NCI-H226 (cell line): Measurements from ENCODE around the gene UBE2L5.
A peak's percentile ranks its signal among the peaks of the same experiment; 100 is the strongest.

Experiments
- DNase-seq: peaks from one replicate; pipeline ENCODE4 v3.0.0-alpha.2; 2015

The UBE2L5 gene

DNA sequence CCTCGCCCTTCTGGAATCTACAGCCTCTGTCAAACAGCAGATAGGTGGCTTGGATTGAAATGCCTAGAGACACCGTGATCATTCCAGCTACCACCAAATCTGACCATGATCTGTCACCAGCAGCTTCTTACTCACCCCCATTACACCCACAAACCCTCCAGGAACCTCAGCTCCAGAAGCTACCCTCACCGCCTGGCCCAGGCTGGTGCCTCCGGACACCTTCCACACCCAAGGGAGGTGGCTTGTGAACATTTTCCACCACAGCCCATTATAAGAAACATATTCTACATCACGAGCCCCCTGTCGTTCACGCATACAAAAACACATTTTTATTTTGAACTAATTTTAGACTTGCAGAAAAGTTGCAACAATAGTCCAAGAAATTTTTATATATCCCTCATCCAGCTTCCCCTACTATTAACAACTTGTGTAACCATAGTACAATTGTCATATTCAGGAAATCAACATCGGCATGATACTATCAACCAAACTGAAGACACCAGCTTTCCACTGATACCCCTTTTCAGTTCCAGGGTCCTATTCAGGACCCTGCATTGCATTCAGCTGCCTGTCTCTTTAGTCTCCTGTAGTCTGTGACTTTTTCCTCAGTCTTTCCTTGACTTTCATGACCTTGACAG, 15.4 kb upstream of the UBE2L5 start:
- no peak for DNase-seq

DNA sequence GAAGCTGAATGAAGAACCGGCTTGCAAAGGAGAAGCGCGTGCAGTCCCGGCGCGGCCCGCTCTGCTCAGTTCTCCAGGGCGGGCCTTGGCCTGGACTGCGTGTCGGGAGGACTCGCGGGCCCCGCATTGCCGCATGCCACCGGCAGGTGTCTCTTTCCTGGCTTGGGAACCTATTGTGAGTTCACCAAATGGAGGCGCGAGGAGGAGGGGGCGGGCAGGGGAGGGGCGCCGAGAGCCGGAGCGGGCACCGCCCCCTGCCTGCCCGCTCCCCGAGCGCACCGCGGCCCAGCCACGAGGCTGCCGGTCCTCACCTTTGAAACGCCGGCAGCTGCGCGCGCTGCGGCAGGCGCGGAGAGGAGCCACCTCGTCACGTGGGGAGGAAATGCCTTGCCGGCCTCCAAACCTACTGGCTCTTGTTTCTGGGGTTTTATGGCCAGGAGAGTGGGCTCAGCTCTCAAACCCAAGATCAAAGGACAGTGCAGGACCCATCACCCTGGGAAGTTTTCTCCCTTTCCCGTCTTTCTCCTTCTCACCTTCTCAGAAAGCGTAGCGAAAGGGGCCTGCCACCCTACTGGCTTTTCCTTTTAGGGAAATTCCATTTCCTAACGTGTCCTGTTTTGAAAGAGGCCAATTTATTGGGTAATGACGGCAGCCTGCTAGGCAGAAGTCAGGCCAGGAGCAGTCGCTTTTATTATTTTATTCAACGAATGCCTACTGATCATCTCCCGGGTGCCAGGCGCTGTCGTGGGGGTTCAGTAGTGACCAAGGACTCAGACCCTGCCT, 13.8 kb upstream of the UBE2L5 start:
- peak; percentile 60 for DNase-seq

DNA sequence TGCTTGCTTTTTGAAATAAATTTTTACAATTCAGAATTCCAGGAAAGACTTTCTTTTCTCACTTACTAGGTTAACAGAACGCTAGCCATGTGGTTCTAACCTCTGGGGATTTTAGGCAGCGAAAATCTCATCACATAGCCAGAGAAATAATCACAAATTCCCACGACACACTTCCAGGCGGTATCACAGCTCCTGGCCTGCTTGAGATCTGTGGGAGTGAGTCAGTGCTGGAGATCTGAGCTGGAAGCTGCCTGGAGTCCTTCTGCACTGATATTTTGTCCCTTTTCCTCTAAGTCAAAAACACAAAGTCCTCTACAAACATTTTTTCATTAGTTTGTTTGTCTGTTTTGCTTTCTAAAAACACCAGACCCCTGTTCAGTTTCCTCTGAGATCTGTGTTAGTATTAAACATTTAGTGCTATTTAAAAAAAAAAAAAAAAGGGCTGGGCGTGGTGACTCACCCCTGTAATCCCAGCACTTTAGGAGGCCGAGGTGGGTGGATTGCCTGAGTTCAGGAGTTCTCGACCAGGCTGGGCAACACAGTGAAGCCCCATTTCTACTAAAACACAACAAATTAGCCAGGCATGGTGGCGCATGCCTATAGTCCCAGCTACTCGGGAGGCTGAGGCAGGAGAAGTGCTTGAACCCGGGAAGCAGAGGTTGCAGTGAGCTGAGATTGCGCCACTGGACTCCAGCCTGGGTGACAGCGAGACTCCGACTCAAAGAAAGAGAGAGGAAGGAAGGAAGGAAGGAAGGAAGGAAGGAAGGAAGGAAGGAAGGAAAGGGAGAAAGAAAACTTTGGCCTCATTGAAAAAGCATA, 12.2 kb upstream of the UBE2L5 start:
- peak; percentile 48 for DNase-seq

DNA sequence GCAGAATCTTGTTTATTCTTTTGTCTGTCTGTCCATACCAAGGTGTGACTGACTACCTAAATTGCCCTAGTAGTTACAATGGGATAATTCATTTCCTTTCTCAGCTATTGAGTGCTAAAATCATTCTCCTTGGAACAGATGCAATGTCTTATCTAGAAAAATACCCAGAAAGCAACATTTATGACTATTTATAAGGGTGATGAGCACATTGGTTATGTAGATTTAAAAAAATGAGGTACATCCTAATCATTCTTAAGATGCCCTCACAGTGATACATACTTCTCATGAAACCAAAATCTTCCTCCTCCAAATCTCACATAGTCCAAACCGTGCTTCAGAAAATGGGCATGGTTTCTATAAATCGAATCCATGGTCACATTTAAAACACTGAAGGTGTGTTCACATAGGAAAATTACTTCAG, 11.6 kb upstream of the UBE2L5 start:
- peak; percentile 1 for DNase-seq

DNA sequence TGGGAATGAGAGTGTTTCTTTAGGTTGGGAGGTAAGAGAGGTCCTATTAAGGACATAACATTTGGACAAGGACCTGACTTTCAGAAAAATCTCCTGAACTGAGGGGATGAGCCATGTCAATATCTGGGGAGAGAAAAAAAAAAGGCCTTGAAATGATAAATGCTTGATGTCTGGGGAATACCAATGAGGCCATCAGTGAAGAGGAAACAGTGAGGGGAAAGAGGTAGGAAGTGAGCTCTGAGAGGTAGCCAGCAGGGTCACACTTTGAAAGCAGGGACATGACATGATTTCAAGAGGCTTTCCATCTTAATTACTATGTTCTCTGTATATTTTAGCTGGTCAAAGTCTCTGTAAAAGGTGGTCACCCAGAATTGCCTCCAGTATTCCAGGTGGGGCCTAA, 9.9 kb upstream of the UBE2L5 start:
- no peak for DNase-seq

DNA sequence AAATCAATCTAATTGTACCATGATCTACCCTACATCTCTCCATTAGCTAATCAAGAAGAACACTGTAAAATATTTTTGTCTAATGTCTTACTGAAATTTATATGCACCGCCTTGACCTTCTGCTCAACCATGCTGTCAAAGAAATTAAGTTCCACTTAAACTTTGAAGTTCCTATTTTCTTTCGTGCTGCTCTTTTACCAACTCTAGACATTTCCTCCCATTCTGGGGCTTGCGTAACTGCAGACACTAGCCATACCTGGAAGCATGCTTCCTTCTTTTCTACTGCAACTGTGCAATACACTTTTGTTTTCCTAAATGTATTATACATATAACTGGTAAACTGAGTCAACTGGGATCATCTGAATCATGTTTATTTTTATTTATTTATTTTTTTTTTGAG, 8.5 kb upstream of the UBE2L5 start:
- no peak for DNase-seq

DNA sequence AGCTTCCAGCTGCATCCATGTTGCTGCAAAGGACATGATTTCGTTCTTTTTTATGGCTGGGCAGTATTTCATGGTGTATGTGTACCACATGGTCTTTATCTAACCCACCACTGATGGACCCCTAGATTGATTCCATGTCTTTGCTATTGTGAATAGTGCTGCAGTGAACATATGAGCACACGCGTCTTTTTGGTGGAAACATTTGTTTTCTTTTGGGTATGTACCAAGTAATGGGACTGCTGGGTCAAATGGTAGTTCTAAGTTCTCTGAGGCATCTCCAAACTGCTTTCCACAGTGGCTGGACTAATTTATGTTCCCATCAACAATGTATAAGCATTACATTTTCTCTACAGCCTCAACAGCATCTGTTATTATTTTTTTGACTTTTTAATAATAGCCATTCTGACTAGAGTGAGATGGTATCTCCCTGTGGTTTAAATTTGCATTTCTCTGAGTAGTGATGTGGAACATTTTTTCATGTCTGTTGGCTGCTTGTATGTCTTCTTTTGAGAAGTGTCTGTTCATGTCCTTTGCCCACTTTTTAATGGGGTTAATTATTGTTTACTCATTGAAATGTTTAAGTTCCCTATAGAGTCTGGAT, 6.8 kb upstream of the UBE2L5 start:
- no peak for DNase-seq

DNA sequence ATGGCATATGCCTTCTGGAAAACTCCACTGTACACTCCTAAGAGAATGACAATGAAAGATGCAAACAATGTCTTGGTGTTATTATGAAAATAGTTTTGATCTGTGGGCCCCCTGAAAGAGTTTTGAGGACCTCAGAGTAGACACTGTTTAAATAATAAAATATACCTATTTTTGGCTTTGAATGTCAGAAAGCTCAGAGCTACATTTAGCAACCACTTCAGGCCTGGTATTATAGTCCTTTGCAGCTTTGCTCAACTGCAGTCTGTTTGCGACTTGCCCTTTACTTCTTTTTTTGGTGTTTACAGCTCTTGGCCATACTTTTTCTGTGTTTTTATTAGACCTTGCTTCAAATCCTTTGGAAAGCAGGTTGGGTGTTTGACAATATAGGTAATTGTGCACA, 5.8 kb upstream of the UBE2L5 start:
- no peak for DNase-seq

DNA sequence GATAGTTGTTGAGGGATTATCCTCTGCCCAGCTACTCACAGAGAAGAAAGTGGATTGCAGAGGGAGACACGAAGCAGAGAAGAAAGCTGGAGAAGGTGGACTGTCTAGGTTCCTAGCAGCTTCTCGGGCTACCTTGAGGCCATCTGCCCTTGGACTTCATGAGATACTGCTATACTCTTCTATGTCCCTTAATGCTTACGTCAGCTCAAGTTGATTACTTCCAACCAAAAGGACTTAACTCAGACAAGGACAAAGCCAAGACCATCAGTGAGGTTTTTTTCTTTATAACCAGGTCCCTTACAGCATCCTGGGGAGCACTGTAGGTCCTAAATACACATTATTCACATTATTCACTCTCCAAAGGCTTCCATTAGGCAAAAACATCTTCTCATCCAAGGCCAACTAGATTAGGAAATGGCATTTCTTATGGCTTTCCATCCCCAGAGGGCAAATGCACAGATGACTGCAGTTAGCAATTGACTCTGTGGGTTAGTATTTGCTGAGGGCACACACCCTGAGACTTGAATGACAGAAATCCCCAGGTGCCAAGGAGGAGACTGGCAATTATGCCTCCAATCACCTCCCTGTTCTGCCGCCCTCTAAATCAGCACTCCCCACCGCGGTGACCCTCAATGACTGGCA, 4.1 kb upstream of the UBE2L5 start:
- DNase-seq: no peak

DNA sequence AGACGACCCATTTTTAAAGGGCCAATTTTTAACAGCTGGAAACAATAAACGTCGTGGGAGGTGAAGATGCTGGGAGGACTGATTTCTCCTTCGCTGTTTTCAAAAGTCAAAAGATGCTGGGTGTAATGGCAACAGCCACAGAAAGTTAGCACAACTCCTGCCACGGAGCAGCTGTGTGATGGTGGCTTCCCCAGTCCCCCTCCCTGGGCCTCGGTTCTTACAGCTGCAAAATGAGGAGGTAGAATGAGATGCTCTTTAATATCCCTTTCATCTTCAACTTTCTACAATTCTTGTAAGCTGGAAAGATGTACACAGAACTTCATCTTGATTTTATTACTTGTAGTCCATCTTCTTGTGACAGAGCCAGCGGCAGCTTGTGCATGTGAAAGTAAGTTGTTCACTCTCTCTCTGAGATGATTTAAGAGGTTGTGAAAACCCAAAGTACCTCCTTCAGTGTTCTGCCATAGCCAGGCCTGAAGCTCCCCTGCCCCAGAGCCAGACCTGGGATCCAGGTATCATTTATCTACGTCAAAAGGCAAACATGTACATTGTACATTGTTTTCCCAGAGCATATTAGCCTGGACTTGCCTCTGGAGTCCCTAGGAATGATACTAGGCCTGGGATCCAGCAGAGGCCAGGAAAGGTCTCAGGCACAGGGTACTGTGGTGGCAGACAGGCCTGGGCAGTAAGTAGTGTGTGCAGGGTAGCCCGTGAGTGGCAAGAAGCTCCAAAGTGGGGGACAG, 3.4 kb upstream of the UBE2L5 start:
- no peak for DNase-seq

DNA sequence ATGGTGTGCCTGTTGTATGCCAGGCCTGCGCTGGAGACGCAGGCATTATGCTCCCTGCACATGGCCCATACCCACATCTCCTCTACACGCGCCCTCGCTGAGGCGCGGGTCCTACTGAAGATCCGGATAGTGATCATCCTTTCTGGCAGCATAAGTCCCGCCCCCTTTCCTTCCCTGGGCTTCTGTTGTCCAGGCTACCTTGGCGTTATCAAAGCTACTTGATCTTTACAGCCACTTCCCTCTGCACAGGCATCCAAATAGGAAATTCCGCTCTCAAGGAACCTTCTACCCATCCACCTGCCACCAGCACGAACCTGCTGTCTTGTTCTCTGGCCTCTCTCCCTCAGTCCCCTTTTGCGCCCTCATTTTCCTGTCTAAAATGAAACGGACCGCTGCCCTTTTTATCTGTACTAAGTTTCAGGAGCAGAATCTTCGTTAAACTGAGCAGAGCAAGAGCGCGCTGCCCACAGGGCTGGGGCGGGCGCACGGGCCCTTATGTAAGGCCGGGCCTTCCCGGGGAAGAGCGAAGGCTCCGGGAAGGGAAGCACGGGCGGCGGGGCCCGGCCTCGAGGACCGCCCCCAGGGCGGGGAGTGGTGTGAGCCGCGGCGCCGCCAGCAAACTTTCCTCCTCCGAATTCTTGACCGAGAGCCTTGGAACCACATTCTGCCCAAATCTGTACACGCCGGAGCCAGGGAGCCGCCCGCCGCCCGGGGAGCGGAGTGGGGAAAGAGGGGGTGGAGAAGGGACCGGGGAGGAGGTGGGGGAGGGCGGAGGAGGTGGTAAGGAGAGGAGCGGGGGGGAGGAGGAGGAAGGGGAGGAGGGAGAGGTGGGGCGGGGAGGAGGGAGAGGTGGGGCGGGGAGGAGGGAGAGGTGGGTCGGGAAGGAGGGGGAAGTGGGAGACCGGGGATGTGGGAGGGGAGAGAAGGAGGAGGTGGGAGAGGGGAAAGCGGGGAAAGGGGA, 920 bp upstream of the UBE2L5 start:
- DNase-seq: peak; percentile 54

DNA sequence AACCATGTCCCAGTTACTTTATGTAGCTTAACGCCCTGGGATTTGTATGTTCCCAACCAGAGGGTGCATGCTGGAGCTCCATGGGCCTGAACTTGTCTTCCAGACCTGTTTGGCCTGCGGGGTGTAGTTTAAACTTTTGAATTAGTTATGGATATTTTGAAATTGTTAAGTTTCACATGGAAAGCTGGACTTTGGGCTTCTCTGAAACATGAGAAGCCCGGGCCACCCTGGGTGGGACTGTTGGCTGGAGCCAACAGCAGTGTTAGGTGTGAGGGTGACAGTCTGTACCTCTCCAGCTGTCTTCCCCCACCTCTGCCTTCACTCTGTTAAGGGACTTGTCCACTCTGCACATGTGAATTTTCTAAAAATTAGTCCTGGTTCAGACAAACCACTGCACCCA, 1.6 kb downstream of the UBE2L5 start:
- no peak for DNase-seq

DNA sequence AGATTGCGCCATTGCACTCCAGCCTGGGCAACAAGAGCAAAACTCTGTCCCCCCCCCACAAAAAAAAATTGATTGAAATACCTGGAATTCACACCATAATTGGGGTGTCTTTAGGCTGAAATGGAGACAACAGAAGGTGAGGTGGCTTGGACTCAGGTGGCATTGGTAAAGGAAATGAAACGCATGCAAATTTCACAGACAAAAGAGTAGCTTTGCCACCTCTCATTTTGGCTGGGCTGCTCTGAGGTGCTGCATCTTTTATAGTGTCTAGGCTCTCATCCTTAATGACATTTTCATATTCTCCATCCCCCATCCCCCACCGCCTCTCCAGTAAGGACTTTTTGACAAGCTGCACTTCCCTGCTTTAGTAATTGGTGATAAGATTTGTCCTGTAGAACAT, 6.9 kb downstream of the UBE2L5 start:
- no peak for DNase-seq

DNA sequence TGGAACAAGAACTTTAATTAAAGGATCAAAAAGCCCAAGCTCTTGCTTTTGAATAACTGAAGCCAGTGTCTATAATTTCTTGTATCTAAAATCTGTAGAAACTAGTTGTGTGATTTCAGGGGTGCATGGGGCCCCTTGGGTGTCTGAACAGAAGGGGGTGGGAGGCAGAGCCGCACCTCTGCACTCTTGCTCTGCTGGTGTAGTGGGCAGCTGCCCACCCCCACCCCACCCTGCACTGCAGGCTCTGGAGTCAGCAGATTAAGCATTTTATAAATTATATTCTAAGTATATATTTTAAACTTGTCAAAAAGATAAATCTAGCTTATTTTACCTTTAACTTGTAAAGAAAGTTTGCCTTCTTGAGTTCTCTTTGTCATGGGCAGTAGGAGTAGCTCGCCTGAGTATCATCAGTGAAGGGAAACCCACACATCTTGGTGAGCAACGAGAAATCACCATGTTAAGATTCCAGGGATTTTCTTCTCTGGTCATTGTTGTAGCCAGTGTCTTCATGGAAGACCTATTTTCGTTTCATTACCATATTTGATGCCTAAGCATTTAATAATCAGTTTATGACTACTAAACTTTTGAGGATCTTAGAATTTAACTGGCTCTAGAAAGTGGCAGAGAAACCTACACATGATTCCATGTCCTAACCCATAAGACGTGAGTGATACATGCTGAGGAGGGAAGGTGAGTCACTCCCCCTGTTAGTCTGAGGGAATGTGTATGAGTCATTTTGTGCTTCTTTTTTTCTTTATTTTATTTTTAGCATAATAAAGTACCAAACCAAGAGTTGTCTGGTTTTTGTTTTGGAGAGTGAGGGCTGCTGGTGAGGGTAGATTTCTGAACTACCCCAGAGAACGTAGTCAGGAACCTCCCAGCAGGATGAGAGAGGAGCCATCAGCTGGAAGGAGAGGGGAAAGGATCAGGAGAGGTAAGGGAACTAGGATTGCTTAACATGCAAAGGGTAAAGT, 7.7 kb downstream of the UBE2L5 start:
- peak; percentile 61 for DNase-seq

DNA sequence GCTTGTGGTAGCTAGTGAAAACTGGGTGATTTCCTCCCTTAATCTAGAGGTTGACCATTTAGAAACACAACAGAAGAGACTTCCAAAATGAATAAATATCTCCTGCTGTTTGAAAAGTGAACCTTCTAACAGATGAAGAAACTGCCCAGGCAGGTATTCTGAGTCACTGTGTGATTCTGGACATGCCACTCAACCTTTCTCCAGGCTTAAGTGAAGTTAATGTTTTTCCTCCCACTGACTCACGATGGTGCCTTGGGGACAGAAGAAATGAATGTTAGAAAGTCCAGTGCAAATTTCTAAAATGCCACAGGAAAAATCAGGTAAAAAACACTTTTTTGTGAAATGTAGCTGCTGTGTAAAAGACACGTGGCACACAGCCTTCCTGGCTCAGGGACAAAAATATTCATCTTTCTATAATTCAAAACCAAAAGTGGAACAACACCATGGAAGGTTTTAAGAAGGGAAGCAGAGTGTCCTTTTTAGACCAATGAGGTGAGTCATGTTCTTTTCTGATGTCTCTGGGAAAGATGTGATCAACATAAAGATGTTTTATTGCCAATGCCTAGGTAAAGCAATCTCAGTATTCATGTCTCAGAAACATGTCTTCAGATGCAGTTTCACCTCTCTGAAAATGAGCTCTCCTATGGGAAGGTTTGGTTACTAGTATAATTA, 9.1 kb downstream of the UBE2L5 start:
- DNase-seq: no peak

DNA sequence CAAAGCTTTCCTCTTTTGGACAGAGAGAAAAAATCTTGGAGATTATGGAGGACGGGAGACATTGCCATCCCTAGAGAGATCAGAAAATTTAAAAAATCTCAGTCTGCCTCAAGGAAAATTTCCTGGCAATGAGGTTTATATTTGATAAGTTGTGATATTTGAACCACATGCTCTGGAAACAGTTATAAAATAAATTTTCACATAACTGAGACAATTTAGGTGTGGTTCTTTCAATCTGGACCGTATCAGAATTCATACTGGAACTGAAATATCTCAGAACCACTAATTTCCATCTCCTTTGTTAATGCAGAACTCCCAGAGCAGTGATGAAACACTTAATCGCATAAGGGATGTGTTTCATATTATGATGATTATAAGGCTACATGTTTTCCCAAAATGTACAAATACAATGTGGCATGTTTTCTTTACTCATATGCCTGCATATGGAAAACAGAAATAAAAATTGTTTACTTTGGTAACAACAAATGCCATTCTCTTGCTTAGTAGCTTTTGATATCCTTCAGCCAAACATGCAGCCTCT, 13.7 kb downstream of the UBE2L5 start:
- no peak for DNase-seq

DNA sequence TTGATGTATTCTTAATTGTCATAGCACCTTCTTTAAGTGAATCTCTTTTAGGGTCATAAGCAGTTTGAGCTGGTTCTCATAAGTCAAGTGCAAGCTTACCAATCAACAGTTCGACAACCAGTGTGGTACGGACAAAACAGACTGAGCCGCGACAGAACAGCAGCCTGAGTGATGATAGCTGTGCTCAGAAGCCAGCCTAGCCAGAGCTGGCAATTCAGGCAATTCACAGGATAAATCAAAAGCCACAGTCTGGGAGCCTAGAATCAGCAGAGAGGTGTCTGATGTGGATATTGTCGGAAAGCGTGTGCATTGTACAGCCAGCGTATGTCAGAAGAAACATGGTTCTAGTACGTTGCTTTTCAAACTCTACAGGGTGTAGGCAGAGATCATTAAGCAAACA, 14.9 kb downstream of the UBE2L5 start:
- no peak for DNase-seq

DNA sequence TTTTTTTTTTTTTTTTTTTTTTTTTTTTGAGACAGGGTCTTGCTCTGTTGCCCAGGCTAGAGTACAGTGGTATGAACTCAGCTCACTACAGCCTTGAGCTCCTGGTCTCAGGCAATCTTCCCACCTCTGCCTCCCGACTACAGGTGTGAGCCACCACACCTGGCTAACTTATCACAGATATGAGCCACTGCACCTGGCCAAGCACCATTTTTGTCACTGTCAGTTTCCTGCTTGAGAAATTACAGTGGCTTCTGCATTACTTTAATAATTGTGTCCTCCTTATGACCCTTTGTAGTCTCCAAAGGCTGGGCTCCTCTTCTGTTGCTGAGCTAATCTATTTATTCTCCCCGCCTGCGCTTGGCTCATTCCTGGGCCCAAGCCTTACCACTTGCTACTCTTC, 16.0 kb downstream of the UBE2L5 start:
- DNase-seq: no peak
